Body of pancreas (tissue), 4 donors: ENCODE results near the gene NR5A1. TPM values are rescaled to one million over a fixed set of nuclear protein-coding genes. Genes with fewer than 3 reads are reported as not detected.

Source experiments
- ATAC-seq: fragments of 150-250 bp; one replicate; pipeline ENCODE4 v1.9.1; 2016
- DNase-seq, 4 donors: peaks; one replicate each; pipeline ENCODE4 v3.0.0-alpha.2; 2019
- H3K27ac ChIP-seq, 4 donors: fragments of 200-600 bp; sonication (generic); 1 replicate in 3 of 4; 2 replicates in 1 of 4; pipeline versions ENCODE4 v1.5.1 to v1.6.1; 2016 to 2019; ENCODE audit warnings: mild to moderate bottlenecking in 1 of 4, mixed read lengths in 1 of 4, moderate library complexity in 1 of 4
- H3K27me3 ChIP-seq, 2 donors: fragments of 200-600 bp; sonication (generic); one replicate each; pipeline ENCODE4 v1.6.0; 2016; ENCODE audit warnings: mild to moderate bottlenecking in 1 of 2
- H3K36me3 ChIP-seq, 2 donors: fragments of 200-600 bp; sonication (generic); replicated peaks in 1 of 2; 2 replicates each; pipeline ENCODE4 v1.5.1; 2016; ENCODE audit warnings: low read depth in 2 of 2; ENCODE audit not compliant: insufficient read depth in 1 of 2
- H3K4me1 ChIP-seq: fragments of 200-600 bp; sonication (generic); one replicate; pipeline ENCODE4 v1.6.0; 2016
- H3K4me3 ChIP-seq, 2 donors: fragments of 200-600 bp; sonication (generic); 1 replicate in 1 of 2; 2 replicates in 1 of 2; pipeline ENCODE4 v1.5.1; 2016 to 2019
- H3K9me3 ChIP-seq, 3 donors: fragments of 200-600 bp; sonication (generic); 1 replicate in 2 of 3; 2 replicates in 1 of 3; pipeline ENCODE4 v1.5.1; 2016
- POLR2A ChIP-seq, 3 donors: fragments of 450-650 bp; IDR thresholded peaks; one replicate each; pipeline ENCODE4 v1.6.1; 2016; ENCODE audit warnings: antibody characterized with exemption in 3 of 3, mild to moderate bottlenecking in 2 of 3
- WGBS, 2 donors: methylation state at CpG; one replicate each; pipeline ENCODE4 v1.1.5; 2017; 5-methylcytosine and 5-hydroxymethylcytosine counted together
- intact Hi-C: fragments of 100-400 bp; cut with DNase I; formaldehyde crosslinking; loops from one replicate; pipeline ENCODE4 v1.15.1; 2023
- total RNA-seq, 2 donors: library from RNA; depleted of rRNA; stranded (reverse); fragments of >200 nt; gene quantifications; one replicate each; pipeline ENCODE4 v1.1.0, GENCODE V29; 2016
- TF ChIP-seq, protein P1 (sequence below), 7 experiments: fragments of 450-650 bp in 4 of 7; fragments of 200-600 bp in 3 of 7; sonication (generic) in 3 of 7; IDR thresholded peaks; one replicate each; pipeline ENCODE4 v1.5.1; 2016 to 2019; ENCODE audit warnings: antibody characterized with exemption in 7 of 7

The NR5A1 gene
- total RNA-seq, 2 donors from 2014 or later = not detected

DNA sequence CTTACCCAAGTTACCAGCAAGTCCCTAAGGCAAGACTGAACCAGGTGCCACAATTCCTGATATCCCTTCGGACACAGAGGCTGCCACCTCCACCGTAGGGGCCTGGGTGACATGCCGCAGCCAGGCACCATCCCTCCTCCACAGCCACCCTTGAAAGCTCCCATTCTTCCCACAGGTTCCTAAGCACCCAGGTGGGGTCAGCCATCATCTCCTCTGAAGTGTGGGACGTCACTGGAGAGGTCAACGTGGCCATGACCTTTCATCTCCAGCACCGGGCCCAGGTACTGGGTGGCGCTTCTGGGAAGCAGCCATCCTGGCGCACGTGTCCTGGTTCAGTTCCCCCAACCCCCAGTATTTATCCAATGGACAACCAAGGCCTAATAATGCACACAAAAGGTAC is 48.8 kb downstream of the NR5A1 start:
- Histone ChIP-seq H3K9me3 (no peaks in the 10 kb centered on the region), H3K4me1 (peaks cover under 1% of the 10 kb centered on the region), H3K36me3 (no peaks in the 10 kb centered on the region), H3K27ac (no peak overlapping the region), H3K27me3 (no peaks in the 10 kb centered on the region), H3K4me3 (no peak overlapping the region)
- no peak for TF ChIP-seq POLR2A (IDR thresholded peaks at IDR 0.05)
- TF ChIP-seq, protein P1, sequence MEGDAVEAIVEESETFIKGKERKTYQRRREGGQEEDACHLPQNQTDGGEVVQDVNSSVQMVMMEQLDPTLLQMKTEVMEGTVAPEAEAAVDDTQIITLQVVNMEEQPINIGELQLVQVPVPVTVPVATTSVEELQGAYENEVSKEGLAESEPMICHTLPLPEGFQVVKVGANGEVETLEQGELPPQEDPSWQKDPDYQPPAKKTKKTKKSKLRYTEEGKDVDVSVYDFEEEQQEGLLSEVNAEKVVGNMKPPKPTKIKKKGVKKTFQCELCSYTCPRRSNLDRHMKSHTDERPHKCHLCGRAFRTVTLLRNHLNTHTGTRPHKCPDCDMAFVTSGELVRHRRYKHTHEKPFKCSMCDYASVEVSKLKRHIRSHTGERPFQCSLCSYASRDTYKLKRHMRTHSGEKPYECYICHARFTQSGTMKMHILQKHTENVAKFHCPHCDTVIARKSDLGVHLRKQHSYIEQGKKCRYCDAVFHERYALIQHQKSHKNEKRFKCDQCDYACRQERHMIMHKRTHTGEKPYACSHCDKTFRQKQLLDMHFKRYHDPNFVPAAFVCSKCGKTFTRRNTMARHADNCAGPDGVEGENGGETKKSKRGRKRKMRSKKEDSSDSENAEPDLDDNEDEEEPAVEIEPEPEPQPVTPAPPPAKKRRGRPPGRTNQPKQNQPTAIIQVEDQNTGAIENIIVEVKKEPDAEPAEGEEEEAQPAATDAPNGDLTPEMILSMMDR (IDR thresholded peaks at IDR 0.05) = no peak
- DNase-seq (no peak), ATAC-seq (no peak)
- intact Hi-C loops = no loop called here
- 76 to 79% methylated on average over 9 of the region's 9 CpGs for WGBS, 2 donors

DNA sequence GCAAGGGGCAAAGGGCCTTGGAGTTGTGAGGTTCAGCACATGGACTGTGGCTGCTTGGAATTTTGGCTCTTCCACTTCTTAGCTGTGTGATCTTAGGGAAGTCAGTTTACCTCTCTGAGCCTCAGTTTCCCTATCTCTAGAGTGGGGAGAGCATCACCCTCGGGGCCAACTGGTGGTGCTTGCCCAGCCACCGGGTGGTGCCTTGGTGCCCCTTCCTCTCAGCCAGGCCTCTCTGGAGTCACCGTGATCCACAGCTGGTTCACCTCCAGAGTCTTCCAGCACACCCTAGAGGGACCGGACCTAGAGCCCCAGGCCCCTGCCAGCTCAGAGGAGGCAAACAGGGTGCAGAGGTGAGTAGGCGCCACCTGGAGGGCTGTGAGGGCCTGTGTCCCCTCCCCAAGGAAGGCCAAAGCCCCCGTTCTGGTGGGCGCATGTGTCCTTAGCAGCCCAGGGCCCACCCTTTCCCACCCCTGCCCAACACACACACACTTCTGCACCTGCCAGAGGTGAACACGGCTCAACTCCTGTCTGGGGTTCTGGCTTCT is 49.2 kb downstream of the NR5A1 start:
- H3K36me3 ChIP-seq = no peaks in the 10 kb centered on the region
- no peak for TF ChIP-seq POLR2A (IDR thresholded peaks at IDR 0.05)
- TF ChIP-seq, protein P1 (IDR thresholded peaks at IDR 0.05) = no peak
- no peak overlapping the region for H3K4me3 ChIP-seq
- peaks cover 5% of the 10 kb centered on the region for H3K4me1 ChIP-seq
- 71 to 93% methylated on average over 5 to 6 of the region's 8 CpGs for WGBS, 2 donors
- ATAC-seq (no peak), DNase-seq (no peak)
- H3K9me3 ChIP-seq = no peaks in the 10 kb centered on the region
- intact Hi-C loops = no loop called here
- no peaks in the 10 kb centered on the region for H3K27me3 ChIP-seq
- H3K27ac ChIP-seq = no peak overlapping the region

DNA sequence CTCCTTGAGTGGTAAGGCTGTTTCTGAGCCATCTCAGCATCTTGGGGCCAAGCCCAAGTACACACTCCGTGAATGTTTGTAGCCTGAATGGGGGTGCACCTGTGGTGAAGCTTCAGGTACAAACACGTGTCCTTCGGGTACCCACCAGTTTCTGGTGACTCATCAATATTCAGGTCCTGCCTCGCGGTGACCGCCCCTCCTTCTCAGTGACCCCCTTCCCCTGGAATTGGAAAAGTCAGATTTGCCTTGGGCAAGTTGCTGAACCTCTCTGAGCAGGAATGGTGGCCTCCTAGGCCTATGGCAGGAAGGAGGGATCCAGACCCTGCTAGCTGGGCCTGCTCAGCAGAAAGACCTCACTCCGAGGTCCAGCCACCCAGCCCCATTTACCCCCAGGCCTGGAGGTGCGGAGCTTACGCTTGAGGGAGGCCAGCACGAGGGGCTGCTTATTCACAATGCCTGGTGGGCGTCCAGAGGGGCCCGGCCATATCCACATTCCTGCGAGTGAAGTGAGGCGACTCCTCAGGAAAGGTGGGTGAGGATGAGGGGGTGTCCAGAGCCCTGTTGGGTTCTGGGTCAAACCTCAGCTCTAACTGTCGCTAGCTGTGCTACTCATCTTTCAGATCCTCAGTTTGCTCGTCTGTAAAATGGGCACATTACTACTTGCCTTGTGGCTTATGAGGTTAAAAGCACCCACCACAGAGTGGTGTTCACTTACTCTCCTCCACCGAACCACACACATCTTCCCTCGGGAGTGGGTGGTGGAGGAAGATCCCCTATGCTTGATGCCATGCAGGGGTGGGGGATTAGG is 49.9 kb downstream of the NR5A1 start:
- 81 to 82% methylated on average over 9 to 18 of the region's 18 CpGs for WGBS, 2 donors
- Histone ChIP-seq H3K27ac (no peak overlapping the region), H3K4me1 (peaks cover 6% of the 10 kb centered on the region), H3K36me3 (no peaks in the 10 kb centered on the region), H3K9me3 (no peaks in the 10 kb centered on the region), H3K4me3 (no peak overlapping the region), H3K27me3 (no peaks in the 10 kb centered on the region)
- intact Hi-C loops = no loop called here
- DNase-seq (no peak), ATAC-seq (no peak)
- TF ChIP-seq, protein P1 (IDR thresholded peaks at IDR 0.05) = no peak
- no peak for TF ChIP-seq POLR2A (IDR thresholded peaks at IDR 0.05)

DNA sequence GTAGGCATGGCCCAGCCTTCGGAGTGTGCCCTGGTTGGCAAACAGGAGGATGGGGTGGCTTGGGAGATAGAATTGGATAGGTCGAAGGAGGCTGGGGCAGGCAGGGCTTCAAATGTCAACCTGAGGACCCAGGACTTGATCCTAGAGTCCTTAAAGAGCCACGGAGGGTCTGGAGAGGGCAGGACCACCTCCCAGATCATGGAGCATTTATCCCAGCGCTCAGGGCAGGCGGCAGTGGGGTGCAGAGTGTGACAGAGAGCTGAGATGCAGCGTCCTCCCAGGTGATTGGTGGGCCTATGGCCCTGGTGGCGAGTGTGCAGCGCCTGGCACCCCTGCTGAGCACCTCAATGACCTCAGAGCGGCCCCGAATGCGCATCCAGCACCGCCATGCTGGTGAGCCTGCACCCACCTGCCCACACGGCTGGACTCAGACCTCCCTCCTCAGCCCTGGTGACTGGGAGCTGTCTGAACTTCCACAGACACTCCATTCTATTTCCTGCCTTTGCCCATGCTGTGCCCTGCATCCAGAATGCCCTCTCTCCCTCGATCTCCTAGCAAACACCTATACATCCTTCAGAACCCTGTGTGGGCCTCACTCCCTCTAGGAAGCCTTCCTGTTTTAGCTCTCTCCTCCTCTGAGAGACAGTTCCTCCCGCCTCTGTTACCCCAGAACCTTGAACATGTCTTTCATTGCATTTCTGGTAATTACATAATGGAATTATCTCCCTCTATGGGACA is 50.7 kb downstream of the NR5A1 start:
- H3K4me1 ChIP-seq = peaks cover 6% of the 10 kb centered on the region
- H3K36me3 ChIP-seq = no peaks in the 10 kb centered on the region
- H3K27ac ChIP-seq = no peak overlapping the region
- H3K9me3 ChIP-seq = no peaks in the 10 kb centered on the region
- intact Hi-C loops = no loop called here
- DNase-seq (no peak), ATAC-seq (no peak)
- H3K4me3 ChIP-seq = no peak overlapping the region
- TF ChIP-seq, protein P1 (IDR thresholded peaks at IDR 0.05) = no peak
- TF ChIP-seq POLR2A (IDR thresholded peaks at IDR 0.05) = no peak
- 65 to 68% methylated on average over 10 to 15 of the region's 15 CpGs for WGBS, 2 donors
- peaks cover 0 to under 1% of the 10 kb centered on the region in 2 donors for H3K27me3 ChIP-seq
